HUES64 (cell line): Measurements from ENCODE around the gene GRAP.
"Not testable (repeated sequence)": the region's sequence is repeated elsewhere in the genome, so short reads cannot be mapped to it uniquely, and the experiment has no call there.

Experiments
- H3K27ac ChIP-seq: 2 replicates; pipeline ENCODE4 v1.7.0; 2013; ENCODE audit warnings: low read depth, low read length, inconsistent platforms
- H3K27me3 ChIP-seq: 2 replicates; pipeline ENCODE4 v1.6.1; 2013; ENCODE audit warnings: mild to moderate bottlenecking, low read length; ENCODE audit not compliant: insufficient read depth
- H3K36me3 ChIP-seq: 2 replicates; pipeline ENCODE4 v1.6.1; 2013; ENCODE audit warnings: mild to moderate bottlenecking, low read length; ENCODE audit not compliant: insufficient read depth
- H3K4me1 ChIP-seq: 2 replicates; pipeline ENCODE4 v1.6.1; 2013; ENCODE audit warnings: mild to moderate bottlenecking, low read length, moderate library complexity; ENCODE audit not compliant: insufficient read depth
- H3K4me3 ChIP-seq: 2 replicates; pipeline ENCODE4 v1.5.1; 2013; ENCODE audit warnings: mild to moderate bottlenecking, low read length, moderate library complexity
- H3K9ac ChIP-seq: 2 replicates; pipeline ENCODE4 v1.6.1; 2013; ENCODE audit warnings: mild to moderate bottlenecking, low read depth, low read length
- H3K9me3 ChIP-seq: 2 replicates; pipeline ENCODE4 v1.6.1; 2013; ENCODE audit warnings: low read depth, low read length; ENCODE audit not compliant: insufficient read depth
- WGBS: fragments of 150-250, 120-280 bp; methylation state at CpG from one replicate; pipeline ENCODE4 v1.1.7; 2013; ENCODE audit warnings: missing lambda C conversion rate; 5-methylcytosine and 5-hydroxymethylcytosine counted together

The GRAP gene

DNA sequence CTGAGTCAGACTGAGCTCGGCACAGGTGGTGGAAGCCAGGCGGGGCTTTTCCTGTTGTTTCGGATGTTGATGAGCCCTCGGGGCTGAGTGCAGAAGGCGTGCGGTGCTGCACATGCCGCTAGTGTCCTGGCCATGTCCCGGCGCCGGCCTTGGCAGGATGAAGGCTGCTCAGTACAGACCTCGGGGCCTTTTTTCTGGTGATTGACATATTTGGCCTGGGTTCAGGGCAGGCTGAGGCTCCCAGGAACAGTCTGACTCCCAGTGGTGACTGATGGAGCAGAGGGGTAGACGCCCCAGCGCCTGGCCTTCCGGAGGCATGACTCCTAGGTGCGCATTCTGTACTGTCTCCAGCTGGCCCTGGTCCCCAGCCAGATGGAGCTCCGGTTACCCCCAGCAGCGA lies 8.8 kb downstream of the GRAP start:
- not testable (repeated sequence) for H3K27me3 ChIP-seq, H3K27ac ChIP-seq, H3K9me3 ChIP-seq, H3K9ac ChIP-seq, H3K36me3 ChIP-seq, H3K4me3 ChIP-seq, H3K4me1 ChIP-seq
- whole genome bisulfite sequencing = no CpG with 5 or more reads among the region's 17 CpGs

DNA sequence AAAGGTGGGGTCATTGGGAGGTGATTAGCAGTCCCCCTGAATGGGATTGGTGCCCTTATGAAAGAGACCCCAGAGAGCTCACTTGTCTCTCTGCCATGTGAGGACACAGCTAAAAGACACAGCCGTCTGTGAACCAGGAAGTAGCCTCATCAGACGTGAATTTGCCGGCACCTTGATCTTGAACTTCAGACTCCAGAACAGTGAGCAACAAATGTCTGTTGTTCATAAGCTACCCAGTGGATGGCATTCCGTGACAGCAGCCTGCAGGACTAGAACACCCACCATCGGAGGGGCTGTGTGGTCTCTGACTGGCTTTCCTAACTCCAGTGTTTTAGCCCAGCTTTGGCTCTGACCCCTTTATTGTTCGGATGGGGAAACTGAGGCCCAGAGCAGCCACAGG lies 9.2 kb downstream of the GRAP start:
- WGBS = no CpG with 5 or more reads among the region's 6 CpGs
- H3K9ac ChIP-seq, H3K4me1 ChIP-seq, H3K4me3 ChIP-seq, H3K27me3 ChIP-seq, H3K36me3 ChIP-seq, H3K27ac ChIP-seq, H3K9me3 ChIP-seq: not testable (repeated sequence)

DNA sequence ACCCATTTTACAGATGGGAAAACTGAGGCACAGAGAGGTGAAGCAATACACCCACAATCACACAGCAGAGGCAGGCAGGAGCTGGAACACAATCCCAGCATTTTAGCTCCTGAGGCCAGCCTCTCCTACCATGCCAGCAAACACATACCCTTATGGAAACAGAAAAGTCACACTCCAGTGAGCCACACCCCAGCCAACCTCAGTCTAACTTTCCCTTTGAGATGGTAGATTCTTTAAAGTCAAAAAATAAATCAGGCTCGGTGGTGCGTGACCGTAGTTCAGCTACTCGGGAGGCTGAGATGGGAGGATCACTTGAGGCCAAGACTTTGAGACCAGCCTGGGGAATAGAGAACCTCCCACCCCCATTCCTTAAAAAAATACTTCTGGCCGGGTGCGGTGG lies 10.6 kb downstream of the GRAP start:
- not testable (repeated sequence) for H3K27ac ChIP-seq, H3K9me3 ChIP-seq, H3K4me1 ChIP-seq, H3K36me3 ChIP-seq, H3K9ac ChIP-seq, H3K27me3 ChIP-seq, H3K4me3 ChIP-seq
- WGBS = no CpG with 5 or more reads among the region's 6 CpGs

DNA sequence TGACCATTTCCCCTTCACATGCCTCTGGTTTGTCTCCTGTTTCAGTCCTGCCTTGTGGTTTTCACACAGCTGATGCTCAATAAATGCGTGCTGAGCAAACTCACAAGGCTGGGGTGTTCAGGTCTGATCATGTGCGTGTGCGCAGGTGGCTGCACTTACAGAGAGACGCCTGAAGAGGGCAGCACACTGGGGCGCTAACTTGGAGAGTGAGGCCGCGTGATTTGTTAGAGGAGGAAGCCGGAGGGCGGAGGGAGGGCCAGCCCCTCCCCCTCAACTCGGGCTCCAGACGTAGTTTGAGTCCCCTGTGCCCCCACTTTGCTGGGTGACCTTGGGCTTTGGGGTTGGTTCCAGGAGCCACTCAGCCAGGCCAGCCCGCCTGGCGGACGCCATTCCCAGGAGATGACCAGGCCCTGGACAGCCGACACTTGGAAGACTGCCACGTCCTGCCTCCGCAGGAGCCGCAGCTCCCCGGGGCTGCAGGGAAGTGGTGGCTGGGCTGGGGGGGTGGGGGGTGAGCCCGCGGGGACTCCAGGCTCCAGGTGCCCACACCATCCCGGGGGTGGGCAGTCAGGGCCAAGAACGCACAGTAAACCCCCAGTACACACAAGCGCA lies 14.3 kb downstream of the GRAP start:
- H3K4me1 ChIP-seq, H3K4me3 ChIP-seq, H3K9me3 ChIP-seq, H3K36me3 ChIP-seq, H3K27me3 ChIP-seq, H3K27ac ChIP-seq, H3K9ac ChIP-seq: not testable (repeated sequence)
- WGBS = no CpG with 5 or more reads among the region's 24 CpGs

DNA sequence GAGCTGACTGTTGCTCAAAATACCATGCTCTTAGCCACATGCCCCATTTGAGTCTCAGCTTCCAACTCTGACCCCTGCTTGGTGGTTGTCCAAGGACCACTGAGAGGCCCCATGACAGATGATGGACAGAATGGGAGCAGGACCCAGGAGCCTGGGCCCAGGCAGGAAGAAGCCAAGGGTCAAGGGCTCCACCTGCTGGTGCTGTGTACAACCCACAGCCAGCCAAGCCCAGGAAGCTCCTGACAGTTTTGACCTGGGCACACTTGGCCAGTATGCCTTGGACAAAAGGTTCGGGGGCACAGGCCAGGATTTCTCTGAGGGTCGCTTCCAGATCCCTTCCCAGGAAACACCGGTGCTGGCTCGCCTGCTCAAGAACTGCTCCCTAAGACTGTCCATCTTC lies 15.0 kb downstream of the GRAP start:
- H3K9me3 ChIP-seq, H3K27ac ChIP-seq, H3K4me1 ChIP-seq, H3K36me3 ChIP-seq, H3K27me3 ChIP-seq, H3K9ac ChIP-seq, H3K4me3 ChIP-seq: not testable (repeated sequence)
- WGBS = no CpG with 5 or more reads among the region's 4 CpGs

DNA sequence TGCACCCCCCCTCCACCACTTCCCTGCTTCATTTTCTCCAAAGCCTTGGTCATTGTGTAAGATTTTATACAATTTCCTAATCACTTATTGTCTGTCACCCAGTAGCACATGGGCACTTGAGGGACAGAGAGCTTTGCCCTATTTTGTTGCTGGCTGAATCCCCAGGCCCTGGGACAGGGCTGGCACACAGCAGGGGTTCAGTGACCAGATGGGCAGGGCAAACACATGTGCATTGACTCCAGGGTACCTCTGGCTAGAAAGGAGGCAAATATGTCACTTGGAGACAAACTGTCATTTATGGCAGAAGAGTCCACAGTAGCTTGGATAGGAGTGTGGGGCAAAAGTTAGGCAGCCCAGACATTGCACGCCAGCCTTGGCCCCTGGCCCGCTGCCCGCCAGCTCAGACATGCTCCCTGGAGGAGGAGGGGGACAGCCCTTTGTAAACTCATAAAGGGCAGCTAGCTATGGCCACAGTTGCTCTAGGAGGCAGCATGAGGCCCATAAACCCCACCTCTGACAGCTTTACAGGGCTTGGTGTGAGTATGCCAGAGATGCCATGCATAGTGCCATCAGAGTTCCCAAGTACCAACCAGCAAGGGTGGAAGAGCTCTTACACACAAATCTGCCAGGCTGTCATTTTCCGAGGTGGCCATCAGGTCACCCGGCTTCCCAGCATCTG lies 15.8 kb downstream of the GRAP start:
- H3K36me3 ChIP-seq, H3K27me3 ChIP-seq, H3K4me1 ChIP-seq, H3K9me3 ChIP-seq, H3K9ac ChIP-seq, H3K27ac ChIP-seq, H3K4me3 ChIP-seq: not testable (repeated sequence)
- no CpG with 5 or more reads among the region's 5 CpGs for WGBS

DNA sequence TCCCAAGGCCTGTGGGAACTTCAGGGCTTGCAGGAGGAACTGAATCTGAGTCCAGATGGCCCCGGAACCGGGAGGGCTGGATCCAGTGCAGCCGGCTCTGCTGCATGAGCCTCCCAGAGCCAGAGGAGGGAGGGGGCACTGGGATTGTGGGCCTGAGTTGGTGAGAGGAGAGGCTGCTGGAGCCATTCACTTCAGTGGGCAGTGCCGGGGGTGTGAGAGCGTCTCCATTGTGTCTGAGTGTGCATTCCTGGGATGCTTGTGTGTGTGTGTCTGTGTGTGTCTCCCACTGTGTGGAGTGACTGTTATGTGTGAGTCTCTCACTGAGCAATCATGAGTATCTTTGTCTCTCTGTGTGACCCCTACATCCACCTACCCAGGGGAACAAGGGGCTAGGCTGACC lies 17.0 kb downstream of the GRAP start:
- H3K4me1 ChIP-seq, H3K27me3 ChIP-seq, H3K27ac ChIP-seq, H3K4me3 ChIP-seq, H3K36me3 ChIP-seq, H3K9me3 ChIP-seq, H3K9ac ChIP-seq: not testable (repeated sequence)
- no CpG with 5 or more reads among the region's 5 CpGs for WGBS

DNA sequence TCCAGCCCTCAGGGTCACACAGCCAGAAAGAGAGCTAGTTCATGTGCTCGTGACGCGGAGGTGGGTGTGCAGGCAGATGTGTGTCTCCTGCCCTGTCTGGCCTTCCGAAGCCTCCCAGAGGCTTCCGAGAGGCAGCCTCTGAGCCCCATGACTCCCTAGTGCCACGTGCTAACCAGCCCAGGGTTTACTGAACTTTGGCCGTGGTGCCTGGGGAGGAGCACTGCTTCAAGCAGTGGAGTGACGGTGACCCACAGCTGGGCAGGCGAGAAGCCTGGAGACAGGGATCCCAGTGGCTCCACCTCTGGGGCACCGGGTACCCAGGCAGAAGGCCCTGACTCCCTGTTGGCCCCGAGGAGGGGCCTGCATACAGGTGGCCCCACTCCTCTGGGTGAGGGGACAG lies 18.1 kb downstream of the GRAP start:
- not testable (repeated sequence) for H3K9me3 ChIP-seq, H3K27me3 ChIP-seq, H3K9ac ChIP-seq, H3K4me1 ChIP-seq, H3K4me3 ChIP-seq, H3K27ac ChIP-seq, H3K36me3 ChIP-seq
- no CpG with 5 or more reads among the region's 11 CpGs for WGBS

DNA sequence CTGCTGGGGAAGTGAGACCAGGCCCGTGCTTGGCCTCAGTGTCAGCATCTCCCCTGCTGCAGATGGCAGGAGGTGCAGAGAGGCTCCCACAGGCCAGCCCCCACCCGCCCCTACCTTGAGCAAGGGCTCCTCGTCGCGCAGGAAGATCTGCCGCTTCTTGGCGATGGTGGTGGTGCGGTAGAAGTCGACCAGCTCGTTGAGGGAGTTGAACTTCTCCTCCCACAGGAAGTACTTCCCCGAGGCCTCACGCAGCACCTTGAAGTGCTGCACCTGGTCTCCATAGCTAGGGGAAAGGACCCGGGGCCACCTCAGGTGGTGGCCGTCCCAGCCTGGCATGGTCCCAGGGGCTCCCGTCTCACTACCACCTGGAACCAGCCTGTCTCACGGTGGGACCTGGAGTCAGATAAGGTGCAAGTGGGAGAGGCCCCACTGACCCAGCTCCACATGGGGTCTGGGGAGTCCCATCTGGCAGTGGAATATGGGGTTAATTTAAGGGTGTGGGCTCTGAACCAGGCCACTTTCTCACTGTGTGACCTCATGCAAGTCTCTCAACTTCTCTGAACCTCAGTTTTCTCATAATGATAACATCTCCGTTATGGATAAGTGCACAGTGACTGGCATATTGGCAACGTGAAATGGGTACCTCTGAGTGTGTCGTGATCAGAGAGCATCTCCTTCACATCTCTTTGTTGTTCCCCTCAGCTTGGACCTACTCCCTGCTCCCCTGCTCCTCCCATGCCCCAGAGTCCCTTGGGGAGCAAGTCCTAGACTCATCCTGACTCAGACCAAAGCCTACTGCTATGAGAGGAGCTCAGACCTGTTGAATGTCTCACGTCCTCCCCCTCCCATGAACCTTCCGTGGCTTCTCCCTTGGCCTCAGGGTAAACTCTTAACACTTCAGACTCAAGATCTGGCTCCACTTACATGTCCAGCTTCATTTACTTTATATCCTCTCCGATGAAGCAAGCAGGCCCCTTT lies 22.4 kb downstream of the GRAP start:
- Histone ChIP-seq H3K27ac (no peak overlapping the region), H3K9me3 (no peaks in the 10 kb centered on the region), H3K36me3 (no peaks in the 10 kb centered on the region), H3K4me1 (no peaks in the 10 kb centered on the region), H3K27me3 (peaks cover 2% of the 10 kb centered on the region; the same call in 1 of the 2 replicates), H3K4me3 (no peak overlapping the region), H3K9ac (no peak overlapping the region)
- 91% methylated on average over 22 of the region's 22 CpGs for WGBS

DNA sequence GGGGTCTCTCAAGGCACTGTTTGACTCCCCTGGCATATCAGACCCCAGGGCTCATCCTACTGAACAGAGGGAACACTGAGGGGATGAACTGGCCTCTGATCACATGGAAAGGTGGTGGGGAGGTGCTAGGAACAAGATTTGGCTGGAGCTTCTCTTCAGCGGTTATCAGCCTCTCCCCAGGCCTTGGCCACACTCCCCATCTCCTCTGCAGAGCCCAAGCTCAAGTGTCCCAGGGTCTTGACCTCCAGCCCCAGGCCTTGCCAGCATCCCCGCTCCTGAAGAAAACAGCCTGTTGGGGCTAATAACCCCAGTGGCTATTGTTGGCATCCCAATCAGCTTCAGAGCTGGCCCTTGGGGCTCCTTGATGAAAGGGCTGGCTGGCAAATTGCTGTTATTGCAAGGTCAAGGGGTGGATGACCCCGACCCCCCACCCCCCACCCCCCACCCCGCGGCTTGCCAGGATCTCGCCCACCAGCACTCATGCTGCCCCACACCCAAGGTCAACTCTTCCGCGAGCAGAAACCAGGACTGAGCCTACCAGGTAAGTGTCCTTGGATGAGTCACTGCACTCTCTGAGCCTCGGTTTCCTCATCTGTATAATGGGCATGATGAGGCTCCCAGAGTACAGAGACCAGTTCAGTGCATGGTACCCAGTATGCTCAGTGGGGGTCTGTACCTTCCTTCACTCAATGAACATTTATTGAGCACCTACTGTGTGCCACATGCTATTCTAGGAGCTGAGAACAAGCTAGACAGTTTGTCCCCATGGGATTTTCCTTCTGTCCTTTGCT lies 23.4 kb downstream of the GRAP start:
- Histone ChIP-seq H3K9me3 (no peaks in the 10 kb centered on the region), H3K36me3 (no peaks in the 10 kb centered on the region), H3K9ac (no peak overlapping the region), H3K27me3 (peaks cover 2% of the 10 kb centered on the region; the same call in 1 of the 2 replicates), H3K4me1 (no peaks in the 10 kb centered on the region), H3K4me3 (no peak overlapping the region), H3K27ac (no peak overlapping the region)
- WGBS = 81% methylated on average over 7 of the region's 9 CpGs

DNA sequence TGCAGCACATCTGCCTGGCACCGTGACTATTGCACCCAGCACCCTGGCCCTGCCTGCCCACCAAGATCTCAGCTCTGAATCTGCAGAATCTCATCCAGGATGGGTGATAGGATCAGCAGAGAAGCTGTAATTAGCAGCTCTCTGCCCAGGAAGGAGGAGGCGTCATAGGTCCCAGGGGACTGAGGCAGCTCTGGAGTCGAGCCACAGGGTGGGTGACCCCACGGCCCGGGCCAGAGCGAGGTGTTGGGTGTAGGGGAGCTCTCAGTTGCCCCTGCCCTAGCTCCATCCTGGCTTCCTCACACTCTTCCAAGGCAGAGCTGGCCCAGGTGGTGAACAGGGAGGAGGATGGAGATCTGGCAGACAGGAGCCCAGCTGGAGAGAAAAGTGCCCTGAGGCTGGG lies 24.0 kb downstream of the GRAP start:
- Histone ChIP-seq H3K36me3 (no peaks in the 10 kb centered on the region), H3K9ac (no peak overlapping the region), H3K4me1 (no peaks in the 10 kb centered on the region), H3K27me3 (peaks cover 2% of the 10 kb centered on the region; the same call in 1 of the 2 replicates), H3K27ac (no peak overlapping the region), H3K4me3 (no peak overlapping the region), H3K9me3 (no peaks in the 10 kb centered on the region)
- 95% methylated on average over 3 of the region's 6 CpGs for WGBS
